Activated CD4-positive, alpha-beta T cell treated with anti-CD3 and anti-CD28 coated beads, Interleukin-10, Interleukin-2, amounts not matched to agents 100 ng/mL and 50 ng/mL, durations not matched to agents 16 hours and 8 hours (primary cell): ENCODE measurements around the gene SIK1.

Experiments
- DNase-seq: peaks from one replicate; pipeline ENCODE4 v3.0.0-alpha.2; 2020

Gene SIK1

GRCh38 chr21:43365611-43366426, 61.1 kb downstream of the SIK1 start:
- DNase-seq: no peak

GRCh38 chr21:43364851-43365424, 62.0 kb downstream of the SIK1 start:
- no peak for DNase-seq
